IMR-90 (cell line): Measurements from ENCODE around the gene SLC46A1. TPM values are rescaled to one million over a fixed set of nuclear protein-coding genes. Genes with fewer than 3 reads are reported as not detected.

ENCODE experiments used
- ATAC-seq: fragments of 200-7000 bp; cut with Tn5 transposase; 2 replicates; pipeline ENCODE4 v1.9.1; 2020; ENCODE audit warnings: low read depth, mild to moderate bottlenecking, moderate library complexity
- BruUV-seq: library from RNA; stranded (reverse); fragments of 400-500 nt; replicated peaks from 2 replicates; lab custom pipeline; 2021; lab: Mats Ljungman, UMichigan
- CTCF ChIA-PET: fragments of 300-600 bp; formaldehyde crosslinking; extraction: SDS; loops from one replicate; lab custom pipeline; 2021; ENCODE audit warnings: antibody characterized with exemption; lab: Yijun Ruan, JAX
- POLR2A ChIA-PET: fragments of 300-600 bp; sonication (Branson Sonifier 250); formaldehyde crosslinking; loops from one replicate; lab custom pipeline; 2022; ENCODE audit warnings: antibody characterized with exemption; ENCODE audit not compliant: unreplicated experiment; lab: Charles Lee
- DNase-seq: peaks from one replicate; pipeline ENCODE4 v3.0.0; 2013
- H2AFZ ChIP-seq: replicated peaks from 2 replicates; pipeline ENCODE3; 2013; ENCODE audit warnings: low read length, mild to moderate bottlenecking; ENCODE audit not compliant: poor library complexity
- H2AK5ac ChIP-seq: 2 replicates; pipeline ENCODE4 v1.6.1; 2013; ENCODE audit warnings: low read depth, low read length, inconsistent platforms
- H2AK9ac ChIP-seq: replicated peaks from 2 replicates; pipeline ENCODE3; 2013; ENCODE audit warnings: mild to moderate bottlenecking, low read depth, low read length, moderate library complexity; ENCODE audit not compliant: poor library complexity
- H2BK120ac ChIP-seq: 2 replicates; pipeline ENCODE4 v1.6.1; 2013; ENCODE audit warnings: low read depth, low read length, inconsistent platforms
- H2BK15ac ChIP-seq: 3 replicates; pipeline ENCODE4 v1.6.1; 2013; ENCODE audit warnings: low read depth, low read length, inconsistent platforms
- H2BK20ac ChIP-seq: 2 replicates; pipeline ENCODE4 v1.6.1; 2013; ENCODE audit warnings: low read depth, mild to moderate bottlenecking, inconsistent platforms, low read length, moderate library complexity
- H2BK5ac ChIP-seq: 2 replicates; pipeline ENCODE4 v1.6.1; 2013; ENCODE audit warnings: mild to moderate bottlenecking, low read depth, low read length, inconsistent platforms; ENCODE audit not compliant: poor library complexity, severe bottlenecking
- H3K14ac ChIP-seq: replicated peaks from 2 replicates; pipeline ENCODE4 v1.6.1; 2013; ENCODE audit warnings: low read depth, low read length, inconsistent platforms
- H3K18ac ChIP-seq: 2 replicates; pipeline ENCODE4 v1.6.1; 2013; ENCODE audit warnings: low read depth, low read length, control low read depth
- H3K23ac ChIP-seq: 2 replicates; pipeline ENCODE4 v1.6.1; 2013; ENCODE audit warnings: low read depth, low read length, inconsistent platforms
- H3K27ac ChIP-seq: 2 replicates; pipeline ENCODE4 v1.5.1; 2013; ENCODE audit warnings: mild to moderate bottlenecking, control low read depth, low read length; ENCODE audit not compliant: insufficient read depth
- H3K27me3 ChIP-seq: 2 replicates; pipeline ENCODE4 v1.6.1; 2013; ENCODE audit warnings: low read length; ENCODE audit not compliant: control insufficient read depth, insufficient read depth
- H3K36me3 ChIP-seq: 2 replicates; pipeline ENCODE4 v1.6.1; 2013; ENCODE audit warnings: low read length, mixed read lengths; ENCODE audit not compliant: control insufficient read depth, insufficient read depth
- H3K4ac ChIP-seq: 2 replicates; pipeline ENCODE4 v1.6.1; 2013; ENCODE audit warnings: low read depth, low read length, inconsistent platforms
- H3K4me1 ChIP-seq: 2 replicates; pipeline ENCODE4 v1.6.1; 2013; ENCODE audit warnings: low read length, mixed read lengths; ENCODE audit not compliant: control insufficient read depth, insufficient read depth
- H3K4me2 ChIP-seq: 2 replicates; pipeline ENCODE4 v1.6.1; 2013; ENCODE audit warnings: low read depth, mild to moderate bottlenecking, control low read depth, low read length, moderate library complexity
- H3K4me3 ChIP-seq: 2 replicates; pipeline ENCODE4 v1.5.1; 2013; ENCODE audit warnings: low read depth, mild to moderate bottlenecking, control low read depth, low read length, moderate library complexity; ENCODE audit not compliant: insufficient read depth
- H3K56ac ChIP-seq: 2 replicates; pipeline ENCODE4 v1.6.1; 2013; ENCODE audit warnings: low read length, inconsistent platforms; ENCODE audit not compliant: insufficient read depth; ENCODE audit errors: extremely low read depth
- H3K79me1 ChIP-seq, 2 experiments: 2 replicates each; pipeline ENCODE4 v1.6.1; 2013; ENCODE audit warnings: low read length in 2 of 2, inconsistent platforms in 1 of 2, low read depth in 1 of 2
- H3K9ac ChIP-seq: 2 replicates; pipeline ENCODE4 v1.6.1; 2013; ENCODE audit warnings: low read depth, low read length, control low read depth
- H3K9me1 ChIP-seq: 2 replicates; pipeline ENCODE4 v1.6.1; 2013; ENCODE audit warnings: low read length, inconsistent platforms; ENCODE audit not compliant: insufficient read depth
- H3K9me3 ChIP-seq: 2 replicates; pipeline ENCODE4 v1.6.1; 2013; ENCODE audit warnings: low read length; ENCODE audit not compliant: control insufficient read depth, insufficient read depth
- H4K20me1 ChIP-seq: 2 replicates; pipeline ENCODE4 v1.6.1; 2013; ENCODE audit warnings: low read length, inconsistent platforms; ENCODE audit not compliant: insufficient read depth
- H4K5ac ChIP-seq: 2 replicates; pipeline ENCODE4 v1.6.1; 2013; ENCODE audit warnings: mild to moderate bottlenecking, low read depth, low read length, control low read depth
- H4K8ac ChIP-seq, 2 experiments: 2 replicates each; pipeline ENCODE4 v1.6.1; 2013; ENCODE audit warnings: low read depth in 2 of 2, low read length in 2 of 2, control low read depth in 1 of 2, inconsistent platforms in 1 of 2
- H4K91ac ChIP-seq: 2 replicates; pipeline ENCODE4 v1.6.1; 2013; ENCODE audit warnings: low read depth, low read length, inconsistent platforms; ENCODE audit not compliant: insufficient read depth
- MAZ ChIP-seq: IDR thresholded peaks from 2 replicates; pipeline ENCODE4 v1.6.1; 2012; ENCODE audit warnings: low read depth, mild to moderate bottlenecking, low read length, improper control_type of control experiment, moderate library complexity, borderline replicate concordance
- WGBS, 2 experiments: methylation state at CpG; one replicate each; pipeline versions ENCODE4 v1.1.5 to v1.1.7; 2013; ENCODE audit warnings: missing lambda C conversion rate in 2 of 2; ENCODE audit not compliant: insufficient read length in 1 of 2; ENCODE audit errors: extremely low coverage in 2 of 2; 5-methylcytosine and 5-hydroxymethylcytosine counted together
- dilution Hi-C: fragments of 300-500 bp; cut with HindIII; formaldehyde crosslinking; loops from one replicate; pipeline ENCODE4 v1.14.3; 2018; ENCODE audit warnings: low sequenced_read_pairs; ENCODE audit not compliant: unreplicated experiment
- in situ Hi-C: fragments of 300-500 bp; cut with MboI; formaldehyde crosslinking; loops from 3 replicates; pipeline ENCODE4 v1.14.3; 2019; ENCODE audit warnings: low sequenced_read_pairs, inconsistent platforms, mixed read lengths
- intact Hi-C: fragments of 100-400 bp; cut with micrococcal nuclease; formaldehyde crosslinking; loops from 2 replicates; pipeline ENCODE4 v1.10.0; 2022
- polyA plus RNA-seq, 3 experiments: library from polyadenylated mRNA; depleted of rRNA; stranded (reverse); fragments of >200 nt; gene quantifications; 2 replicates each; pipeline ENCODE4 v1.2.3, GENCODE V29; 2012; ENCODE audit warnings: low replicate concordance in 1 of 3
- total RNA-seq: library from RNA; depleted of rRNA; stranded (reverse); fragments of >200 nt; gene quantifications from 2 replicates; pipeline ENCODE4 v1.2.3, GENCODE V29; 2012

The SLC46A1 gene
- total and polyA plus RNA-seq, 2 of the 4 experiments (the other 2 are of a cell fraction) = 2.7 to 3.9 TPM

DNA sequence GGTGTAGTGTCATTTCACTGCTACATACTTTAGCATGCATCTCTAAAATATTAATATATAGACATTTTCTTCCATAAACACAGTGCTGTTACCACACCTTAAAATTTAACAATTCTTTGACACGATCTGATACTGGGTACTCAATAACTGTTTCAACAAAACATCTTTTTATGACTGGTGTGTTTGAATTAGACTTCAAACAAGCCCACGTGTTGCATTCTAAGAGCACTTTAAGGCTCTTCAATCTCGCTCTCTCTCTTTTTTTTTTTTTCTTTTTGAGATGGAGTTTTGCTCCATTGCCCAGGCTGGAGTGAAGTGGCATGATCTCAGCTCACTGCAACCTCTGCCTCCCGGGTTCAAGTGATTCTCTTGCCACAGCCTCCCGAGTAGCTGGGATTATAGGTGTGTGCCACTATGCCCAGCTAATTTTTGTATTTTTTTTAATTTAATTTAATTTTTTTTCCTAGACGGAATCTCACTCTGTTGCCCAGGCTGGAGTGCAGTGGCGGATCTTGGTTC lies 15.8 kb upstream of the SLC46A1 start:
- Histone ChIP-seq H2AFZ (no peak overlapping the region), H2BK5ac (no peak overlapping the region), H2AK5ac (no peak overlapping the region), H3K27ac (no peak overlapping the region), H3K18ac (no peak overlapping the region), H3K27me3 (peaks cover 8% of the 10 kb centered on the region; the same call in 1 of the 2 replicates), H3K56ac (no peak overlapping the region), H3K23ac (no peak overlapping the region), H3K9me1 (no peaks in the 10 kb centered on the region), H2BK120ac (no peak overlapping the region), H2AK9ac (no peak overlapping the region), H3K4ac (no peak overlapping the region), H3K36me3 (no peaks in the 10 kb centered on the region), H4K5ac (no peak overlapping the region), H2BK15ac (no peak overlapping the region), H3K4me2 (no peak overlapping the region), H2BK20ac (no peak overlapping the region), H4K8ac (no peak overlapping the region), H3K4me3 (no peak overlapping the region), H3K9me3 (no peaks in the 10 kb centered on the region), H3K4me1 (no peaks in the 10 kb centered on the region), H3K9ac (no peak overlapping the region), H3K79me1 (no peaks in the 10 kb centered on the region), H4K20me1 (no peaks in the 10 kb centered on the region), H3K14ac (no peak overlapping the region), H4K91ac (no peak overlapping the region)
- no peak for DNase-seq
- POLR2A ChIA-PET = no interaction called here
- intact Hi-C loops (no loop called here), in situ Hi-C loops (no loop called here), dilution Hi-C loops (no loop called here)
- no CpG with 5 or more reads among the region's 7 CpGs for WGBS, 2 experiments
- TF ChIP-seq MAZ = no peak
- CTCF ChIA-PET = interaction anchor here (0.5 kb wide), 1 partner anchor 281 kb away, joined by 3 read pairs; no protein-coding TSS in a partner anchor
- no peak for ATAC-seq
- BruUV-seq = no TSS peak
